ENCODE results near the gene NPPA. TPM values are rescaled to one million over a fixed set of nuclear protein-coding genes. Genes with fewer than 3 reads are reported as not detected.

Gene NPPA
- total RNA-seq, 1 experiment from 2014 or later: not detected

DNA sequence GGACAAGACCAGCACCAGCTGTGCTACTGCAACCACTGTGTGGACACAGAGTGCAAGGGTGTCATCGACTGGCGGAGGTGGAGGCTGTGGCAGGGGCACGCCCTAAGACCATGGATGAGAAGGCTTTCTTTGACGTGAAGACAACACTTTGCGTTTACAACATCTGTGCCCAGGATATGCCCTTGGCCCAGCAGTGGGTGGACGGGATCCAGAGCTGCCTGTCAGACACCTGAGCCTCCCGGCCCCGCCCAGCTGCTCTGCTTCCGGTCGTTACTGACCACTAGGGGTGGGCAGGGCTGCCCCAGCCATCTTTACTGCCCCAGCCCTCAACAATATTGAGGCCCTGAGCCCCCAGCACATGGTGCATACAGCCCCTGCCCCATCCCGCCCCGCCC is 32.6 kb upstream of the NPPA start:
- no peak for DNase-seq
- ChIA-PET CTCF (no interaction called here), POLR2A (ENCODE audit: unreplicated experiment) (interaction anchor here (0.6 kb wide), 1 partner anchor 30 kb away, joined by 5 read pairs; no protein-coding TSS in a partner anchor)
- Histone ChIP-seq H3K9me2 (ENCODE audit: insufficient read depth) (no peaks in the 10 kb centered on the region), H2AFZ (no peak overlapping the region), H4K20me1 (ENCODE audit: insufficient read depth) (no peaks in the 10 kb centered on the region), H3K9me3 (ENCODE audit: insufficient read depth, low read depth) (no peaks in the 10 kb centered on the region), H3F3A (ENCODE audit: insufficient read depth, low read depth) (no peaks in the 10 kb centered on the region), H3K79me2 (ENCODE audit: low read depth) (no peaks in the 10 kb centered on the region), H3K4me1 (replicated peaks; ENCODE audit: insufficient read depth) (no peaks in the 10 kb centered on the region), H3K4me3 (no peak overlapping the region), H3K27ac (no peak overlapping the region), H3K36me3 (ENCODE audit: low read depth) (no peaks in the 10 kb centered on the region), H3K4me2 (no peak overlapping the region), H3K27me3 (ENCODE audit: insufficient read depth, low read depth) (peaks cover 21% of the 10 kb centered on the region; the same call in 1 of the 2 replicates)
- BruUV-seq (replicated peaks): no TSS peak
- intact Hi-C loops (cut with micrococcal nuclease; ENCODE audit: unreplicated experiment): no loop called here
- TF ChIP-seq, protein P1, sequence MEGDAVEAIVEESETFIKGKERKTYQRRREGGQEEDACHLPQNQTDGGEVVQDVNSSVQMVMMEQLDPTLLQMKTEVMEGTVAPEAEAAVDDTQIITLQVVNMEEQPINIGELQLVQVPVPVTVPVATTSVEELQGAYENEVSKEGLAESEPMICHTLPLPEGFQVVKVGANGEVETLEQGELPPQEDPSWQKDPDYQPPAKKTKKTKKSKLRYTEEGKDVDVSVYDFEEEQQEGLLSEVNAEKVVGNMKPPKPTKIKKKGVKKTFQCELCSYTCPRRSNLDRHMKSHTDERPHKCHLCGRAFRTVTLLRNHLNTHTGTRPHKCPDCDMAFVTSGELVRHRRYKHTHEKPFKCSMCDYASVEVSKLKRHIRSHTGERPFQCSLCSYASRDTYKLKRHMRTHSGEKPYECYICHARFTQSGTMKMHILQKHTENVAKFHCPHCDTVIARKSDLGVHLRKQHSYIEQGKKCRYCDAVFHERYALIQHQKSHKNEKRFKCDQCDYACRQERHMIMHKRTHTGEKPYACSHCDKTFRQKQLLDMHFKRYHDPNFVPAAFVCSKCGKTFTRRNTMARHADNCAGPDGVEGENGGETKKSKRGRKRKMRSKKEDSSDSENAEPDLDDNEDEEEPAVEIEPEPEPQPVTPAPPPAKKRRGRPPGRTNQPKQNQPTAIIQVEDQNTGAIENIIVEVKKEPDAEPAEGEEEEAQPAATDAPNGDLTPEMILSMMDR (conservative IDR thresholded peaks at IDR 0.05): no peak
- TF ChIP-seq EZH2 (IDR thresholded peaks at IDR 0.05; ENCODE audit: low read depth): no peak

DNA sequence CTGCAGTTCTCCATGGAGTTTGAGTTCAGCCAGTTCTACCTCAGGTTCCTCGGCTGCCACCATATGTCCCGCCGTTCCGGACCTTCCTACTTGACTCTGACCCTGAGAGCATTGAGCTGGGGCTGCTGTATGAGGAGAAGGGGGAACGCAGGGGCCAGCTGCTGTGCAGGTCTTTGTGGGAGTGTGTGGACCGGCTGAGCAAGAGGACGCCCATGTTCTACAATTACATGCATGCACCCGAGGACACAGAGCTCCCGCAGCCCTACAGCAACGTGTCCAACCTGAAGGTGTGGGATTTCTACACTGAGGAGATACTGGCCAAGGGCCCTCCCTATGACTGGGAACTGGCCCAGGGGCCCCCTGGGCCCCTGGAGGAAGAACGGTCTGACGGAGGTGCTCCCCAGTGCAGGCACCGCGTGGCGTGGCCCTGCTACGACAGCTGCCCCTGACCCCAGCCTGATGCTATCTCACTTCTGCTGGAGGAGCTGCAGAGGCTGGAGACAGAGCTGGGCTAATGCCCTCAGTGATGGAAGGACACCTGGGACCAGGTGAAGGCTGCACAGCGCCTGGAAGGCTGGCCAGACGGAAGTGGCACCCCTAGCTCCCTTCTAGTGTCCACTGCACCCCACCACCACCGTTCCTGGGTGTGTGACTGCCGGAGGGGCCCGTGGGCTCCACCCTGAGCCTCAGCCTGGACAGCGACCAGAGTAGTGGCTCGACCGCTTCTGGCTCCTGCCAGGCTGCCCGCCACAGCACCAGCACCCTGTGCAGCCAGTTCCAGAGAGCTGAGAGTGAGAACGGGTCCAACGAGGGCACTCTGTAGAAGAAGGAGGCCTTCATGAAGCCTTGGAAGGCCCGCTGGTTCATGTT is 32.0 kb upstream of the NPPA start:
- intact Hi-C loops (cut with micrococcal nuclease; ENCODE audit: unreplicated experiment): no loop called here
- POLR2A ChIA-PET (ENCODE audit: unreplicated experiment): no interaction called here
- H3K4me1 ChIP-seq (replicated peaks; ENCODE audit: insufficient read depth): no peaks in the 10 kb centered on the region
- no peak overlapping the region for H3K4me2 ChIP-seq
- H3F3A ChIP-seq (ENCODE audit: insufficient read depth, low read depth): no peaks in the 10 kb centered on the region
- no peak overlapping the region for H3K4me3 ChIP-seq
- CTCF ChIA-PET: no interaction called here
- no peaks in the 10 kb centered on the region for H4K20me1 ChIP-seq (ENCODE audit: insufficient read depth)
- no peak for TF ChIP-seq EZH2 (IDR thresholded peaks at IDR 0.05; ENCODE audit: low read depth)
- H3K27me3 ChIP-seq (ENCODE audit: insufficient read depth, low read depth): peaks cover 21% of the 10 kb centered on the region; the same call in 1 of the 2 replicates
- no peak overlapping the region for H3K27ac ChIP-seq
- H3K9me3 ChIP-seq (ENCODE audit: insufficient read depth, low read depth): no peaks in the 10 kb centered on the region
- H3K9me2 ChIP-seq (ENCODE audit: insufficient read depth): no peaks in the 10 kb centered on the region
- H3K79me2 ChIP-seq (ENCODE audit: low read depth): no peaks in the 10 kb centered on the region
- H3K36me3 ChIP-seq (ENCODE audit: low read depth): no peaks in the 10 kb centered on the region
- H2AFZ ChIP-seq: no peak overlapping the region
- no TSS peak for BruUV-seq (replicated peaks)
- DNase-seq: no peak

DNA sequence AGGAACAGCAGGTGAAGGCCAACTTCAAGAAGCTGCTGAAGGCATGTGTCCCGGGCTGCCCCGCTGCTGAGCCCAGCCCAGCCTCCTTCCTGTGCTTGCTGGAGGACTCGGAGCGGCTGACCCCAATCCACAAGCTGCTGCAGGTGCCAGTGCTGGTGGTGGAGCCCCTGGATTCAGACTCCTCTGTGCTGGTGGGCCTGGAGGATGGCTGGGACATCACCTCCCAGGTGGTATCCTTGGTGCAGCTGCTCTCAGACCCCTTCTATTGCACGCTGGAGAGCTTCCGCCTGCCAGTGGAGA is 31.3 kb upstream of the NPPA start:
- POLR2A ChIA-PET (ENCODE audit: unreplicated experiment): no interaction called here

More for the DNA sequence above, 31.3 kb upstream of the NPPA start:
- Histone ChIP-seq H3K79me2 (ENCODE audit: low read depth) (no peaks in the 10 kb centered on the region), H3K4me2 (no peak overlapping the region), H3F3A (ENCODE audit: insufficient read depth, low read depth) (no peaks in the 10 kb centered on the region), H3K27me3 (ENCODE audit: insufficient read depth, low read depth) (peaks cover 21% of the 10 kb centered on the region; the same call in 1 of the 2 replicates), H3K9me2 (ENCODE audit: insufficient read depth) (no peaks in the 10 kb centered on the region), H4K20me1 (ENCODE audit: insufficient read depth) (no peaks in the 10 kb centered on the region), H3K4me1 (replicated peaks; ENCODE audit: insufficient read depth) (no peaks in the 10 kb centered on the region), H3K27ac (no peak overlapping the region), H3K4me3 (no peak overlapping the region), H3K9me3 (ENCODE audit: insufficient read depth, low read depth) (no peaks in the 10 kb centered on the region), H3K36me3 (ENCODE audit: low read depth) (no peaks in the 10 kb centered on the region), H2AFZ (no peak overlapping the region)
- intact Hi-C loops (cut with micrococcal nuclease; ENCODE audit: unreplicated experiment): no loop called here
- BruUV-seq (replicated peaks): no TSS peak
- CTCF ChIA-PET: no interaction called here
- no peak for DNase-seq
- TF ChIP-seq EZH2 (IDR thresholded peaks at IDR 0.05; ENCODE audit: low read depth): no peak
- TF ChIP-seq, protein P1 (conservative IDR thresholded peaks at IDR 0.05): no peak
